Measurements from ENCODE around the gene AVP.
"Not testable (repeated sequence)": the region's sequence is repeated elsewhere in the genome, so short reads cannot be mapped to it uniquely, and the experiment has no call there.

AVP gene, protein sequence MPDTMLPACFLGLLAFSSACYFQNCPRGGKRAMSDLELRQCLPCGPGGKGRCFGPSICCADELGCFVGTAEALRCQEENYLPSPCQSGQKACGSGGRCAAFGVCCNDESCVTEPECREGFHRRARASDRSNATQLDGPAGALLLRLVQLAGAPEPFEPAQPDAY
- total RNA-seq, result 0 to 0.22 reads per million in 2 donors

DNA sequence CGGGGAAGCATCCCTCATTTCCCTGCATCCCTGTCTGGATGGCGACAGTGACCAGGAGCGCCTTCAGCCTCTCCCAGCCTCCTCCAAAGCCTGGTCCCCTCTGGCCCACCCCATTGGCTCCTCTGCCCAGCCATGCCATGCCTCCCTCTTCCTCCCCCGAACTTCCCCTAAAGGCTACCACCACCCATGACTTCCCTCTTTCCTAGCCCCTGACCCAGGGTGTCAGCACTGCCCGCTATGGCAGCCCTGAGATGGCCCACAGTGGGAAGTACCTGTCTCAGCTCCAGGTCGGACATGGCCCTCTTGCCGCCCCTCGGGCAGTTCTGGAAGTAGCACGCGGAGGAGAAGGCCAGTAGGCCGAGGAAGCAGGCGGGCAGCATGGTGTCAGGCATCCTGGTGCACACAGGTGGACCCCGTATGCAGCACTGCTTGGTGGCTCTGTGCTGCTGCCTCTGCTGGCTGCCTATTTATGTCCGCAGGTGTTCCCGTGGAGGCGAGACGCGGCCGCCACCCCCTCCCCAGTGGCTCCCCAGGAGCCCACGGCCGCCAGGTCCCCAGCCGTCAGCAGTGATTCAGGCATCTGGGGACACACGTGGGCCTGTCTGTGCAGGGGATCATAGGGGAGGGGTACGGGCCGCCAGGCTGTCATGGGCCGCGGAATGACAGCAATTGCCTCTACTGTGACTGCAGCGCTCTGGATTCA, at the start of gene AVP:
TSS of gene AVP (minus strand) at position 442 of the 703 bp plus-strand sequence. CDS start at position 392, 50 bp downstream.
- DNase-seq, result no peak

DNA sequence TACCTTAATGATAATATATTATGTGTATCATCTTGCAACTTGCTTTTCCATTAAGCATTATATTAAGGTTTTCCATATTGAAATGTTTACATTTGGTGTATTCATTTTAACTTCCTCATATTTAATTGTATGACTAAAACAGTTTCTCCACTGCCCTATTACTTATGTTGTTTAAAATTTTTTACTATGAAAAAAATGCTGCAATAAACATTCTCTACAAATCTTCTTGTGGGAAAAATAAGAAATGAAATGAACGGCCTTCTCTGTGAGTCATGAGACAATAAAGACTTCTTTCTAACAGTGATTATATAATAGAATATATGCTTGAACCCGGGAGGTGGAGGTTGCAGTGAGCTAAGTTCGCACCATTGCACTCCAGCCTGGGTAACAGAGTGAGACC, 49.6 kb upstream of the AVP start:
- DNase-seq, result no peak

DNA sequence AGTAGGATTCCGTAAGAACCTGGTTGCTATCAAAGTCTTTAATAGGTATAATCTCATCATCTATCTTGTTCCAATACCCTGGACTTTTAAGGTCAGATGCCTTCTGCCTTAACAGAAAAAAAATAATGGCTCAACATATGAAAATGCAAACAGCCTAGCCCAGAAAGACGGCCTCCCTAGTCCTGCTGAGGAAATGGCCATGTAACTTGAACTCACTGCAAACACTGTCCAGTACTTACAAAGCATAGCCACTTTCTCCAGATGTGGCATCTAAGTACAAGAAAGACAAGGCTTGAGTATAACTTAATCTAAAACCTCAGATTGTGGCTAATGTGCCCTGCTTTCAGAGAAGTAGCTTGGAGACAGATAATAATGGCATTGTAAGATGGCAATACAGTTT, 48.6 kb upstream of the AVP start:
- no peak for DNase-seq

DNA sequence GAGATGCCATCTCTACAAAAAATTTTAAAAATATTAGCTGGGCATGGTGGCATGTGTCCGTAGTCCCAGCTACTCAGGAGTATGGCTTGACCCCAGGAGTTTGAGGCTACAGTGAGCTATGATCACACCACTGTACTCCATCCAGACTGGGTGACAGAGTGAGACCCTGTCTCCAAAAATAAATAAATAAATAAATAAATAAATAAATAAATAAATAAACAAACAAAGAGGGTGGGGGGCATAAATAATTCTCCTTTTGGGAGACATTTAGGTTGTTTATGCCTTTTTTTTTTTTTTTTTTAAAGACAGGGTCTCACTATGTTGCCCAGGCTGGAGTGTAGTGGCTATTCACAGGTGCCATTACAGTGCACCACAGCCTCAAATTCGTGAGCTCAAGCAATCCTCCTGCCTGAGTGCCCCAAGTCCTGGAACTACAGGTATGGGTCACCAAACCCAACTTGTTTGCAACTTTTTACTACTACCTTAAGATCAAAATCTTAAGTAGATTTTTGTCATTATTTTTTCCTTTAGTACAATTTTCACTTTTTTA, 45.6 kb upstream of the AVP start:
- DNase-seq, result no peak

DNA sequence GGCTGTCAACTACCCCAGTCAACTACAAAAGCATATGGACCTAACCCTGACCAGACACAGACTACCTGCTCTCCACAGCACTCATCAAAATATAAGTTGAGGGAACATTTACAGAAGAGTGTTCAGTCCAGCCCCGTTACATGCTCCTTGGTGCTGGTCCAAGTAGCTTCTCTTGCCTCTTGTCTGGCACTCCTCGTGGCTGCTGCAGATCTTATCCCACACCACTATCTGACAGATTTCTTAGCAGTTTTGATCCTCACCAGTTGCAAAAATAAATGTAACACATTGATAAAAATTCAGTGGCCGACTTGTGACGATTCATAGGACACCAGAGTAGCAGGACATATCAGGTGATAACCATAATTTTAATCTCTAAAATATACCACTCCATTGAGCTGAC, 44.6 kb upstream of the AVP start:
- DNase-seq, result no peak

GRCh38 chr20:3128275-3128984, 43.9 kb upstream of the AVP start:
- DNase-seq, result no peak

- no peak for DNase-seq
These were observed 42.0 kb upstream of the AVP start for GRCh38 chr20:3126527-3126859.

- not testable (repeated sequence) for DNase-seq
These were observed 41.4 kb upstream of the AVP start for GRCh38 chr20:3125776-3126526.

GRCh38 chr20:3124773-3125560, 40.4 kb upstream of the AVP start:
- not testable (repeated sequence) for DNase-seq

DNA sequence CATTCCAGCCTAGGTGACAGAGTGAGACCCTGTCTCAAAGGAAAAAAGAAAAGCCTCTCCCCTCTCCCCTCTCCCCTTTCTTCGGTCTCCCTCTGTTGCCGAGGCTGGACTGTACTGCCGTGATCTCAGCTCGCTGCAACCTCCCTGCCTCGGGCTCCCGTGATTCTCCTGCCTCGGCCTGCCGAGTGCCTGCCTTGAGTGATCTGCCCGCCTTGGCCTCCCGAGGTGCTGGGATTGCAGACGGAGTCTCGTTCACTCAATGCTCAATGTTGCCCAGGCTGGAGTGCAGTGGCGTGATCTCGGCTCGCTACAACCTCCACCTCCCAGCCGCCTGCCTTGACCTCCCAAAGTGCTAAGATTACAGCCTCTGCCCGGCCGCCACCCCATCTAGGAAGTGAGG, 39.6 kb upstream of the AVP start:
- not testable (repeated sequence) for DNase-seq

DNA sequence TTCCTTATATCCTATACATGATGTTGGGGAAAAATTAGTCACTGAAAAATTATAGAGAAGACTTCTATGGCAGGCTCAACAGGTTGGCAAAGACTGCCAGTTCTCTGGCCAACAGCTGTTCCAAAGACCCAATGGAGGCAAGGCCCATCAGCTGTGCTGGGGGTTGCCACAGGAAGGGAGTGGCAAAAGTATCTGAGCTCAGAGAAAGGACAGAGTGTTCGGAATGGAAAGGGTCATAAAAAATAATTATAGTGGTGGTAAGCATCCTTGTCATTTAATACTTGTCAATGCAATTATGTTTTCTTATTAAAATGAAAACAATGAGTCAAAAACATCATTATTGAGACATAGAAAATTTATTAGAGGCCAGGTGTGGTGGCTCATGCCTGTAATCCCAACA, 39.0 kb upstream of the AVP start:
- DNase-seq, result no peak

- no peak for DNase-seq
These were observed 37.6 kb upstream of the AVP start for GRCh38 chr20:3121955-3122610.

DNA sequence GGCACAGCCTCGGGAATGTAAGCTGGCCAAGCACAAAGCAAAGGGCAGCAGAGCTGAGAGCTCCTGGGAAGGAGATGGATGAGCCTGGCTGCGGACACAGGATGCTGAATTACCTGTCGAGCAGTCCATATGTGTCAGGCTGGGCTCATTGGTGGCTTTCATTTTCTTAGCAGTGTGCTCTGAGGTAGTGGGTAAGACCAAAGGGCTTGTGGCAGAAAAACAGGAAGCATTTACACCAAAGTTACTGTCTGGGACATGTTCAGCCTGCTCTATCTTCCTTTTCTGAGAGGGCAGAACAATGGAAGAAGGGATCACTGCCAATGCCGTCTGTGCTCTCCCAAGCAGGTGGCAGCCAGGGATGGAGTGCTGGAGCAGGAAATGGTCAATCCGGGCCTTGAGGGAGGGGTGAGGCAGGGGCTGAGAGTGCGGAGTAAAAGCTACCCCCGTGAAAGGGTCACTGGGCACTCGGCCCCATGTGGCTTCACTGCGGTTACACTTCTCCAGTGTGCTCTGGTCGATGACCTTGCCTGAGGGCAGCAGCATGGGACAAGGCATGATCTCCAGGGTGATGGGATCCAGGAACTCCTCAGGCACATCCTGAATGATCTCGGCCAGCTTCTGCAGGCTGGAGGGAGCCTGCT, 36.9 kb upstream of the AVP start:
- DNase-seq, result no peak

- DNase-seq, result no peak
These were observed 34.5 kb upstream of the AVP start for GRCh38 chr20:3119044-3119443.

DNA sequence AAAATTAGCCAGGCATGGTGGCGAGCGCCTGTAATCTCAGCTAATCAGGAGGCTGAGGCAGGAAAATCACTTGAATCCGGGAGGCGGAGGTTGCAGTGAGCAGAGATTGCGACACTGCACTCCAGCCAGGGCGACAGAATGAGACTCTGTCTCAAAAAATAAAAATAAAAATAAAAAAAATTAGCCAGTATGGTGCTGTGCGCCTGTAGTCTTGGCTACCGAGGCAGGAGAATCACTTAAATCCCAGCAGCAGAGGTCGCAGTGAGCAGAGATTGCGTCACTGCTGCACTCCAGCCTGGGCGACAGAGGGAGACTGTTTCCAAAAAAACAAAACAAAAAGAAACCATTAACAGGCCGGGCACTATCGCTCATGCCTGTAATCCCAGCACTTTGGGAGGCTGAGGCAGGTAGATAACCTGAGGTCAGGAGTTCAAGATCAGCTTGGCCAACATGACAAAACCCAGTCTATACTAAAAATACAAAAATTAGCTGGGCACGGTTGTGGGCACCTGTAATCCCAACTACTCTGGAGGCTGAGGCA, 33.4 kb upstream of the AVP start:
- DNase-seq, result not testable (repeated sequence)

- no peak for DNase-seq
These were observed 31.8 kb upstream of the AVP start for GRCh38 chr20:3116341-3116740.

- no peak for DNase-seq
These were observed 30.9 kb upstream of the AVP start for GRCh38 chr20:3115190-3116107.

DNA sequence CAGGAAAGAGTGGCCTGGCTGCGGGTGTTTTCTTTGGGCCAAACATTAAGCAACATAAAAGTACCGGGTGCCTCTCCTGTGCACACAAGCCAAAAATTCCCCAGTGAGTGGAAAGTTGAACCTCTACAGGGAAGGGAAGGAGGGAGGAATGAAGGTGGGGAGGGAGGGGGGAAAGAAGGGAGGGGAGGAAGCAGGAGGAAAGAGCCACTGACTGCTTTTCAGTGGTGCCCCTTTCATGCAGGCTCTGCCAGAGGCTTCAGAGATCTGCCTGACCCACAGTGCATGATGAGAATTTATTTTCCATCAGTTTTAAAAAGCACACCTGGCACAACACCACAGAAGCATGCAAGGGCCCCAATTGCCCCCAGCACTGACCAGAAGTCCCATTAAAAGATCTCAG, 27.5 kb upstream of the AVP start:
- DNase-seq, result no peak

DNA sequence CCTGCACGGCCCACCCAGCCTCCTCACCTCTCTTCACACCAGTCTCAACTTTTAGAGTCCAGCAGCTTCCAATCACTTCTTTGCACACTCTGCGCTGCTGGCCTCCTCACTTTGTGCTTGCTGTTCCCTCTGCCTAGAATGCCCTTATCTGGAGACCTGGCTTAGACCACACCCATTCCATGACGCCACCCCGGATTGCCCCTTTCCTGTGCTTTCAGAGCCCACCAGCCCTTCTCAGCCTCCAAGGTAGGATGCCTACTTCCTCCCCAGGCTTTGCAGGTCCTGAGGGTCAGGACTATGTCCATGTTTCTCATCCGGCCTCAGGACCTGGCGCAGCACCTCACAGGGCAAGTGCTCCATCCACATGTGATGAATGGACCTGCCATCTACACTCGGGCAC, 27.0 kb upstream of the AVP start:
- DNase-seq, result no peak
